HG03520 (cell line): Measurements from ENCODE around the gene EFNA3.
A peak's percentile ranks its signal among the peaks of the same experiment; 100 is the strongest.

ENCODE experiments used
- ATAC-seq: cut with Tn5 transposase; IDR thresholded peaks from one replicate; pipeline ENCODE4 v1.9.1; 2021; ENCODE audit warnings: mild to moderate bottlenecking, moderate library complexity; ENCODE audit not compliant: unreplicated experiment

The EFNA3 gene

DNA sequence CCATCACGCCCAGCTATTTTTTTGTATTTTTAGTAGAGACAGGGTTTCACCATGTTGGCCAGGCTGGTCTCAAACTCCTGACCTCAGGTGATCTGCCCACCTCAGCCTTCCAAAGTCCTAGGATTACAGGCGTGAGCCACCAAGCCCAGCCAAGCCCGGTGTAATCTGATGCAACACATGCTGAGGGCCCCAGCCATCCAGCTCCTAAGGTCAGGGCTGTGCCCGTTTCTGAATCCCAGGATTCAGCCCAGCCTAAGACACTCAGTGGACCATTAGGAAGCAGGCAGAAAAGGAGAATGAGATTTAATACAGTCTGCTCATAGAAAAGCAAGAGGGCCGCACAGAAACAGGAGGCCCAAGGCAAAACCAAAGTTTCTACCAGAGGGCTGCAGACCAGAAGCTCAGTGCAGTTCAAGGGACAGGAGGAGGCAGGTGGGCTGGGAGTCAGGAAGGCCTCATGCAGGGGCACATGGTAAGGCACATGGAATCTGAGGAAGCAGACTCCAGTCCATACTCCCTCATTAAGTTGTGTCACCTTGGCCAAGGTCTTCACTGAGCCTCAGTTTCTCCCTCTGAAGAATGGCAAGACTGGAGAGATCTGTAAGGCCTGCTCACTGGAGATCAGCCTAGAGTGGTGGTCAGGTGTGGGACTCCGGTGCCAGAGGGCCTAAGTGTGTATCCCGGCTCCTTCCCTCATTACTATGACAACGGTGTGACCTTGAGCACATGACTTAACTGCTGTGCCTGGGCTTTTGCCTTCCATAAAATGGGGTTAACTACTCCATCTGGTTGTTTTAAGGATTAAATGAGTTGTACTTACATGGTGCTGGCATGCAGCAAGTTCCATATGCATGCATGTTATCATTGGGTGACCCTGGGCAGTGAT, 29.9 kb upstream of the EFNA3 start:
- ATAC-seq = no peak

DNA sequence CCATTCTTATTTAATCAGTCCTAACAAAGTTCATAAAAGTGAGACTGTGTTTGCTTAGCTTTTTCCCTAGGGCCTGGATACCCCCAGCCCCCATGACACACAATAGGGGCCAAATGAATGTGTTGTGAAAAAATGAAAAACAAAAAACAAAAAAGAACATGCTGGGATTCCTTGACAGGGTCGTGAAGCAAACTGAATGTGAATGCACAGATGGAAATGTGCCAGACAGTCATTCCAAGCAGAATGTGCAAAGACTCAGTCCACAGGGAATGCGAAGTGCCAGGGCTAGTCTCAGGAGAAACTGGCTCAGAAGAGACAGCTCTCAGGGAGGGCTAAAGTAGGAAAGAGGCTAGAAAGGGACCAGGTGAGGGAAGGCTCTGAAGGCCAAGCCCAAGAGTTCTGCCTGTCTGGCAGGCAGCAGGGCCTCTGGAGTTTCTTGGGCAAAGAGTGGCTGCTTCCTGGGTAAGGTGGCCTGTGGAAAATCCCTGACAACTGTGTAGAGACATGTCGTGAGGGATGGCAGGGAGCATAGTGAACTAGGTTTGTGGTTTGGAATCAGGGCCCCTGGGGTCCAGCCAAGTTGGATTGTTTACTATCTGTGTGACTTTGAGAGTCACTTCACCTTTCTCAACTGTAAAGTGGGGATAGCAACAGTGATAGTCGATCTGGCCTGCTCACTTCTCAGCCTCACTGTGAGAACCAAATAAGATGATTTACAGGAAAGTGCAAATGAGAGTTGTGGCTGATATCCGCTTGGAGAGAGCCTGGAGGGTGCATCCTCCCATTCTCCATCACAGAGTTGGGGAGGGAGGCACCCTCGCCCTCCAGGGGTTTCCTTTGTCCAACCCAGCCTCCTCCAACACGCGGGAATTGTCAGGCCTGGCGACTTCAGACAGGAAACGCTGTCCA, 28.7 kb upstream of the EFNA3 start:
- no peak for ATAC-seq

DNA sequence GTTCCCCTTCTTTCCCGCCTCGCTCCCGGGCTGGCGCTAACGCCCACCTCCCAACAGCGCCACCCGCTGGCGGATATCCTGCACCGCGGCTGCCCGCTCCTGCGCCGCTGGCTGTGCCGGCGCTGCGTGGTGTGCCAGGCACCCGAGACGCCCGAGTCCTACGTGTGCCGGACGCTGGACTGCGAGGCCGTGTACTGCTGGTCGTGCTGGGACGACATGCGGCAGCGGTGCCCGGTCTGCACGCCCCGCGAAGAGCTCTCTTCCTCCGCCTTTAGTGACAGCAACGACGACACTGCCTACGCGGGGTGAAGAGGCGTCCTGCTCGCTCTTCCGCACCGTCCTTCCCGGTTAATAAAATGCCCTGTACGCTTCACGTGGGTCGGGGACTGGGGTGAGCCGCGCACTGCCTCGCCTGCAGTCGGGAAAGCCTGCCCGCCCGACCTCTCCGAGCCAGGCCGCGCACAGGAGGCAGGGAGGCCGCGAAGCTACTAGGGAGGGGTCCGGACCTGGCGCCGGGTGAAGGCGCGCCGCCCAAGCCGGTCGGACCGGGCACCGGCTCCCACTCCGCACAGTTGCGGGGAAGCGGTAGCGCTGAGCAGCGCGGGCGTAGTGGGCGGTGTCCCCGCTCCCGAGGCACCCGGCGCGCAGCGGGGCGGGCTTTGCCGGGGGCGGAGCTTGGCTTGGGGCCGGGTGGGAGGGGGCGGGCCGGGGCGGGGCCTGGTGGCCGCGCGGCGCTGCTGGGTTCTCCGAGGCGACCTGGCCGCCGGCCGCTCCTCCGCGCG, 27.9 kb upstream of the EFNA3 start, which contains the start of gene ADAM15:
Gene ADAM15, plus strand, starts transcription at position 757 of the 782 bp plus-strand sequence. CDS start 71 bp downstream, outside the sequence.
- peak; percentile 52 for ATAC-seq

DNA sequence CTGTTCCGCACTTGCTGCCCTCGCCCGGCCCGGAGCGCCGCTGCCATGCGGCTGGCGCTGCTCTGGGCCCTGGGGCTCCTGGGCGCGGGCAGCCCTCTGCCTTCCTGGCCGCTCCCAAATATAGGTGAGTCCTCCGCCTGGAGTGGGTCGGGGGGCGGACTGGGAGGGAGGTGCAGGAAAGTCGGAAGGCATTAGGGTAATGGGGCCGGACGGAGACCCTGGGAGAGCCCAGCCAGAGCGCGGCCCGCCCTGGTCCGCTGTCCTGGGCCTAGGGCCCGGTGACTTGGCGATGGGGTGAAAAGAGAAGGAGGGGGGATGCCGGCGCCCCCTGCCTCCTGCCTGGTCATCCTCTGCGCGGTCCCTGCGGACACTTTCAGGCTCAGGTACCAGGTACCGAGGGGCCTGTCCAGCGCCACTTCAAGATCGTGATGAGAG, 27.3 kb upstream of the EFNA3 start:
- ATAC-seq = no peak

DNA sequence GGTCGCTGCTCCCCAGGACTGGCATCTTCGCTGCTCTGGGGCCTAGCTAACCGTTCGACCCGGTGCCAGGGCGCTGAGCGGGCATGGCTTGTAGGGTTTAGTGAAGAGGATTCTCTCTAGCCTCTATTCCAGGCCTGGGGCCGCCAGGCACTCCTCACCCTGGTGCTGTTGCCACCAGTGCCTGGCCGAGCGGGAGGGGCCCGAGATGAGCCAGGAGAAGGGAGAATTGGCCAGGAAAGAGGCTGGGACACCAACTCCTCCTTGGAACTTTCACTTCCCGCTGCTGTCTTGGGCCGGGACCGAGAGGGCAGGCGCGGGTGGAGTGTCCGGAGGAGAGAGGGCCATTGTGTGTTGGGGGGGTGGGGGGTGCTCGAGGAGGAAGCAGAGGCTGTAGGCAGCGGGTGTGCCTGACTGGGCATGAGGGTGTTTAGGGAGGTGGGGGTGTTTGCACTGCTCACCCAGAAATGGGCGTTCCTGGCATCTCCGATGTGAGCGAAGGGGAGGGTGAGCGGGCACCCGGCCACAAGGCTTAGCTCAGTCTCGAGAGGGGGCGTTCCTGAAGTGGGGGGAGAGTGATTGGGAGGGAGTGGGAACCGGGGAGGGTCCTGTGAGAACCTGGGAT, 26.7 kb upstream of the EFNA3 start:
- ATAC-seq = no peak

DNA sequence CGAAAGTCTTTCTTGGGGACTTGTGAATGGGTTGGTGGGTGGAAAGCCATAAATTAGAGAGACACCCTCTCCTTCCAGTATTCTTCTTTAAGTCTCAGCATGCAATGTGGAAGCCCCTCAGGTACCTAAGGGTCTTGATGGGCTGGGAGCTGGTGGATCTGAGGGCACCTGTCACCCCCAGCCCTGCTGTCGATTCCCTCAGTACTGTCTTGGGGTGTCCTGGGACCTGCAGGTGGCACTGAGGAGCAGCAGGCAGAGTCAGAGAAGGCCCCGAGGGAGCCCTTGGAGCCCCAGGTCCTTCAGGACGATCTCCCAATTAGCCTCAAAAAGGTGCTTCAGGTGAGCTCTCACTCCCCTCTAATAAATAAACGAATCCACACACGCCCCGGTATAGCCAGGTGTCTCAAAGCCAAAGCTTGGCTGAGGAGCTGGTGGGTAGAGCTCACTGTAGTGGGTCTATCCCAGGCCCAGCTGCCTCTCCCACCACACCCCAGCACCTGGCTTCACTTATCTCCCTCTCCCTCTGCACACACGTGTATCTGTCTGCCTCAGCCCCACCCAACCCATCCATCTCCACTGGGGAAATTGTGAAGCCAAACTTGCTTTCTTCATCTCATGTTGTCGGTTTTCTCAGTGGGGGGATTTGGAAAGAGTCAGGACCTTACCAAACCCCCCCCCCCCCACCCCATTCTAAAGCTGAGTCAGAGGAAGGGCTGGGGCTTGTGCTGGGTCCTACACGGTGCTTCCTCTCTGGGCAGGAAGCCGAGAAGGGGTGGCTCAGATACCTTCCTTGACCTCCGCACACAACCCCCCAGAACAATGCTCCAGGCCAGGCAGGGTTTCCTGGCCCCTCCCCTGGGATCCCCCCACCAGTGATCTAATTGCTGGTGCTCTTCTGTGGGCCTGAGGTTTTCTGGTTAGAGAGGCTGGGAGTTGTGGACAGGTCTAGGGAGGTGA, 25.9 kb upstream of the EFNA3 start:
- ATAC-seq = no peak

DNA sequence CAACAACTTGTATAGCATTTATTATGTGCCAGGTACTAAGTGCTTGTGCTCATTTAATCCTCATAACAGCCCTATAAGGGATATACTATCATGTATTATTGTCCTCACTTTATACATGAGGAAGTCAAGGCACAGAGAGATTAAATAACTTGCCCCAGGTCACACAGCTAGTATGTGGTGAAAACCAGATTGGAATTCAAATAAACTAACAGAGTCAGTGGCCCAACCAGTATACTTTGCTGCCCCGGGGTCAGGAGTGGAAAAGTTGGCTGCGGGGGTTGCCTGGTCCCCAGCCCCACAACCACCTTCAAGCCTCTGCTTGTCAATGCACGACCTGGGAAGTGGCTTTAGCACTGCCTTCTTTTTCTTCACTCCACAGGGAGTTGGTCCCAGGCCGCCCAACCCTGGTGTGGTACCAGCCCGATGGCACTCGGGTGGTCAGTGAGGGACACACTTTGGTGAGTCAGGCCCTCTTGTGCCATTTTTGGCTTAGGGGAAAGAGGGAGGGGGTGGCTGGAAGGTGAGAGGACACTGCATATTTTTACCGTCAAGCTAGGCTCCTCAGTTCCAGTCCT, 25.0 kb upstream of the EFNA3 start:
- ATAC-seq = no peak

DNA sequence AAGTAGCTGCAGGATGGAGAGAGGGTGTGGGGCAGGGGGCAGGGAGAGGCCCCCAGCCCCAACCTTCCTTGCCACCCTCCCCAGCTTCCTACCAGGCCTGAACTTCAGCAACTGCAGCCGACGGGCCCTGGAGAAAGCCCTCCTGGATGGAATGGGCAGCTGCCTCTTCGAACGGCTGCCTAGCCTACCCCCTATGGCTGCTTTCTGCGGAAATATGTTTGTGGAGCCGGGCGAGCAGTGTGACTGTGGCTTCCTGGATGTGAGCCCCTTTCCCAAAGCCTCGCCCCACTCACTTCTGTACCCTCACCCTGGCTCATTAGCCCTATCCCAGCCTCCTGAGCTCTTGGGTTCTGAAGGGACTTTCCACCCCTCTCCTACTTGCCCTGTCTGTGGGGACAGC, 21.5 kb upstream of the EFNA3 start:
- no peak for ATAC-seq

DNA sequence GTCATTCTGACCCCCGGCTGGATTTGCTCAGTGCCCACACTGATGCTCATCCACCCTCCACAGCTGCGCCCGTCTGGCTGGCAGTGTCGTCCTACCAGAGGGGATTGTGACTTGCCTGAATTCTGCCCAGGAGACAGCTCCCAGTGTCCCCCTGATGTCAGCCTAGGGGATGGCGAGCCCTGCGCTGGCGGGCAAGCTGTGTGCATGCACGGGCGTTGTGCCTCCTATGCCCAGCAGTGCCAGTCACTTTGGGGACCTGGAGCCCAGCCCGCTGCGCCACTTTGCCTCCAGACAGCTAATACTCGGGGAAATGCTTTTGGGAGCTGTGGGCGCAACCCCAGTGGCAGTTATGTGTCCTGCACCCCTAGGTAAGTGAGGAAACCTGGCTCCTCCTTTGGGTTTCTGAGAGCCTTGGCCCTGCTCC, 20.8 kb upstream of the EFNA3 start:
- ATAC-seq = no peak

DNA sequence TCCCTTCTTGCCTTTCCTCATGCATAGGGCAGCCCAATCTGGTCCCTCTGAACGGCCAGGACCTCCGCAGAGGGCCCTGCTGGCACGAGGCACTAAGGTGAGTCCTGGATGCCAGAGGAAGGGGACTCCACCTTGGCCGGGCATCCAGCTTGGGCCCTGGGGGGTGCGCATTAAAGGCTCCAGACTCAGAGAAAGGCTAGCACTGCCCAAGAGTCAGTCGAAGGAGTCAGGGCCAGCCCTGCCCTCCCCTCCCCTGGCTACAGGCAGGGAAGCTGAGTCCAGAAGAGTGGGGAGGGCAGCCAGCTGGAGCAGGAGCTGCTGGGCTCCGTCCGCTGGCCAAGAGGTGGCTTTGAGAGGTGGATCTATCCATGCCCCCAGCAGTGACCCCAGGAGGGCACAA, 17.9 kb upstream of the EFNA3 start:
- ATAC-seq = no peak

DNA sequence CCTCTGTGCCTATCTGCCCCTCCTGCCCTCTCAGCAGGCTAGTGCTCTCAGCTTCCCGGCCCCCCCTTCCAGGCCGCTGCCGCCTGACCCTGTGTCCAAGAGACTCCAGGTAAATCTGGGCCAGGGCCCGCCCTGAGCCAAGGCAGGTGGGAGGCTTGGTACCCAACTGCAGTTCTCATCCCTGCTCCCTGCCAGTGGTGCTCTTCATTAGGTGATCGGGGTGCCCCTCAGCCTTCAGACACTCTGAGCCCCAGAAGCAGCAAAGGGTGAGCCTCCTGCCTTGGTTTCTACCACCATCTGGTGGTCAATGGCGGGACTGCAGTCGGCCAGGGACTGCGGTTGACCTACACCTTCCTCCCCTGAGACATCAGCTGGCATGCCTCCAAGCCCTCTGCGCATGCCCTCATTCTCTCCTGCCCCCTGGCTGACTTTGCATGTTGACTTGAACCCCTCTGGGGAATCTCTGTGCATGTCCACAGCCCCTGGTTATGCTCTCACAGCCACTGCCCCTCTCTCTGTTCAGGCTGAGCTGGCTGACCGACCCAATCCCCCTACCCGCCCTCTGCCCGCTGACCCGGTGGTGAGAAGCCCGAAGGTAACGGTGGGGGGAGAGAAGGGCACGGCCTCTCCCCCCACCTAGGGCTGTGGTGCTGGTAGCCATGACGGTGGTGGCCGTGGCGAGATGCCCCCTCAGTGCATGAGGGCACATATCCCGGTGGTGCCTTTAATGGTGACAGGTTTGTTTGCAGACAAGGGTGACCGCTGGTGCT, 17.1 kb upstream of the EFNA3 start:
- peak; percentile 61 for ATAC-seq

DNA sequence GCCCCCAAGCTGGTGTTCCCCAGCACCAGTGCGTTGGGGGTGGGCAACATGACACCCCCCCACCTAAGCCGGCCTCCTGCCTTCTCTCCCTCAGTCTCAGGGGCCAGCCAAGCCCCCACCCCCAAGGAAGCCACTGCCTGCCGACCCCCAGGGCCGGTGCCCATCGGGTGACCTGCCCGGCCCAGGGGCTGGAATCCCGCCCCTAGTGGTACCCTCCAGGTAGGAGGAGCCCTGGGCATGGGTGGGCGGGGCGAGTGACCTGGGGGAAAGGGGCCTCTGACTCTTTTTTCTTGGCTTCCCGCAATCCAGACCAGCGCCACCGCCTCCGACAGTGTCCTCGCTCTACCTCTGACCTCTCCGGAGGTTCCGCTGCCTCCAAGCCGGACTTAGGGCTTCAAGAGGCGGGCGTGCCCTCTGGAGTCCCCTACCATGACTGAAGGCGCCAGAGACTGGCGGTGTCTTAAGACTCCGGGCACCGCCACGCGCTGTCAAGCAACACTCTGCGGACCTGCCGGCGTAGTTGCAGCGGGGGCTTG, 16.4 kb upstream of the EFNA3 start:
- no peak for ATAC-seq

DNA sequence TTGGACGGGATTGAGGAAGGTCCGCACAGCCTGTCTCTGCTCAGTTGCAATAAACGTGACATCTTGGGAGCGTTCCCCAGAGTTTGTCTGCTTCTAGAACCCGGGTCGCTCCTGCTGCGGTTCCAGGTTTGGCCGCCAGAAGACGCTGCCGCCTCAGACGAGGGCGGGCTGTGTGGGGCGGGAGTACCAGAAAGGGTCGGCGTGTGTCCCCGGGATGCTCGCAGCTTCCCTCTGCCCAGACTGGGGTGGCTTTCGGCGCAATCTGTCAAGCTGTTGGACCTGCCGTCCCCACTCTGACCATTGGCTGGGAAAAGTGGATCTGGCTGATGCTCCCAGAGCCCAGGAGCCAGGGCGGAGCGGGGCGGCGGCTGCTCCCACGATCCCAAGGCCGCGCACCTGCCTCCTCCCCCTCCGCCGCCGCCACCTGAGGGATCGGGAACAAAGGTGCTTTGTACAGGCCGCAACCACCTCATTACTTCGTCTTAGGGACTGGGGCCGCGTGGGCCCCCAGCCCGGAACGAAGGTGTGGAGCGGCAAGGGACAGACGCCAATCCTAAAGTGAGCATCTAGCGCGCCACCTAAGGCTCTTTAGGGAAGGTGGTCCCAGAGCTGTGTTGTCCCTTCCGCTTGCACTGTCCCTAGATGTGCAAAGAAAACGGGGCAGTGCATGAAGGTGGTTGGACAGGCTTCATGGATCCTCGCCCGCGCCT, 15.8 kb upstream of the EFNA3 start:
- no peak for ATAC-seq

DNA sequence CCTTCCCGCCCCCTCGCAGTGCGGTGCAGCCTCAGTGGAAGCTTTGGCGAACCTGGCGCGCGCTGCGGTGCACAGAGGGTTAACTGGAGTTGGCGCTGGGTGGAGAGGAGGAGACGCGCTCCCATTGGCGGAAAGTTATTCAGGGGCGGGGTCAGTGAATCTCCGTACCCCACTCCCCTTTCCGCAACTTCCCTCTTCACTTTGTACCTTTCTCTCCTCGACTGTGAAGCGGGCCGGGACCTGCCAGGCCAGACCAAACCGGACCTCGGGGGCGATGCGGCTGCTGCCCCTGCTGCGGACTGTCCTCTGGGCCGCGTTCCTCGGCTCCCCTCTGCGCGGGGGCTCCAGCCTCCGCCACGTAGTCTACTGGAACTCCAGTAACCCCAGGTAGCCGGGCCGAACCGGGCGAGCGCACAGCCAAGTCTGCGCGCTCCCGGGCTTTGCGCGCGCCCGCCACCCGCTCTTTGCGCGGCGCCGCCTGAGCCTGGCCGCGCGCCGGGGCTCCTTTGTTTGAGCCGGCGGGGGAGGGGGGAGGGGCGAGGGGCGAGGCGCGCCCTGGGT, 15.0 kb upstream of the EFNA3 start, which contains the start of gene EFNA4:
Gene EFNA4, plus strand, starts transcription at position 191 of the 561 bp plus-strand sequence. Its CDS starts 84 bp downstream, at position 275.
- no peak for ATAC-seq

DNA sequence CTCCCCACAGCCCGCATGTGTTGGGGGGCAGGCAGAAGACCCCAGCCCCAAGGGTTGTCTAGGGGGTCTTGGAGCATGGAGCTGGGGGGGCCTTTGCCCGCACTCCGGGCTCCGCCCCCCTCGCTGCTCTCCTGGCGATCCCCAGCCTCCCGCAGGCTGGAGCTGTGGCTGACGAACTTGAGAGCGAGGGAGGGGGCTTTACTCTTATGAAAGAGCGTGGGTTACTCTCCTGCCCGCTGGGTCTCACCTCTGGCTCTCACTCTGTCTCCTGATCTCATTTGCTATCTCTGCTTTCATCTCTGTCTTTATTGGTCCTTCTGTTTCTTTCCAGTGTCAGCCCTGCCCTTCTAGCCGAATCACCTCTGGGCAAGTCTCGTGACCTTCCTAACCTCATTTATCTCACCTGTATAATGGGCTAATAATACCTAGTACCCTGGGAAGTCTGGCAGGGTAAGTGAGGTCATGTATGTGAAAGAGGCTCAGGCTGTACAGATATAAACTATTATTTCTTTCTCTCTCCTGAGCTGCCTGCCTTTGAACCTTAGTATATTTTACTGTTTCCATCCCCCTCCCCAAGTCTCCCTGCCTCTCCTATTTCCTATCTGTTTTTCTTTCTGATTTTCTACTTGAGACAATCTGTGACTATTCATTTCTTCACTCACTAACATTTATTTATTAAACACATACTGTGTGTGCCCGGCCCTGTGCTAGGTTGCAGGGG, 14.4 kb upstream of the EFNA3 start:
- ATAC-seq = no peak

DNA sequence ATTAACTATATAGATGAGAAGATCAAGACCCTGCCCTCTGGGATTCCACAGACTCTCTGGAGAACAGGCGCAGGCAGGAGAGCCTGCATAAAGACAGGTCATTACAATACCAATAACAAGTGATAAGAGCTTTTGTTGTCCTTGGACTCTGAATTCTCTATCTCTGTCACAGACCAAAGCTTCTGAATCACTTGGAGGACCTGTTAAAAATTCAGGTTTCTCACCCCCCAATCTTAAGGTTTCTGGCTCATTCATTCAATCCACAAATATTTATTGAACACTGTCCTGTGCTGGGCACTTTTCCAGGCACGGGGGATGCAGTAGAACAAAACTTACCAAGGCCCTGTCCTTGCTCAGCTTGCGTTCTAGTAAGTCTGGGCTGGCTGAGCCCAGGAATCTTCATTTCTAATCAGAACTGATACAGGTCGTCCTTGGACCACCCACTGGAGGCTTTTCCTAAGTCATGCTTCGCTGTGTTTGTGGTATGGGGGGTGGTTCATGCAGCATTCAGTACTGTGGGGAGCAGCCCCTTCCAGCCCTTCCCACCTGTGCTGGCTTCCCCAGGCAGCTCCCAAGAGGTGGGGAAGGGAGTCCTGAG, 13.7 kb upstream of the EFNA3 start:
- ATAC-seq = no peak
